HUES6 (cell line): Measurements from ENCODE around the gene ECT2.
"Not testable (repeated sequence)": the region's sequence is repeated elsewhere in the genome, so short reads cannot be mapped to it uniquely, and the experiment has no call there.

Experiments used
- H3K27ac ChIP-seq: 2 replicates; pipeline ENCODE4 v1.7.0; 2013; ENCODE audit warnings: low read depth, mild to moderate bottlenecking, low read length, inconsistent platforms
- H3K27me3 ChIP-seq: 2 replicates; pipeline ENCODE4 v1.6.1; 2013; ENCODE audit warnings: low read length; ENCODE audit not compliant: control insufficient read depth, insufficient read depth
- H3K36me3 ChIP-seq: 2 replicates; pipeline ENCODE4 v1.6.1; 2013; ENCODE audit warnings: low read length; ENCODE audit not compliant: control insufficient read depth, insufficient read depth
- H3K4me1 ChIP-seq: 2 replicates; pipeline ENCODE4 v1.6.1; 2013; ENCODE audit warnings: low read length; ENCODE audit not compliant: control insufficient read depth, insufficient read depth
- H3K4me3 ChIP-seq: 2 replicates; pipeline ENCODE4 v1.5.1; 2013; ENCODE audit warnings: low read depth, low read length
- H3K9ac ChIP-seq: one replicate; pipeline ENCODE4 v1.6.1; 2013; ENCODE audit warnings: mild to moderate bottlenecking, low read length
- H3K9me3 ChIP-seq: 2 replicates; pipeline ENCODE4 v1.6.1; 2013; ENCODE audit warnings: low read depth, low read length; ENCODE audit not compliant: control insufficient read depth, insufficient read depth

ECT2 gene

DNA sequence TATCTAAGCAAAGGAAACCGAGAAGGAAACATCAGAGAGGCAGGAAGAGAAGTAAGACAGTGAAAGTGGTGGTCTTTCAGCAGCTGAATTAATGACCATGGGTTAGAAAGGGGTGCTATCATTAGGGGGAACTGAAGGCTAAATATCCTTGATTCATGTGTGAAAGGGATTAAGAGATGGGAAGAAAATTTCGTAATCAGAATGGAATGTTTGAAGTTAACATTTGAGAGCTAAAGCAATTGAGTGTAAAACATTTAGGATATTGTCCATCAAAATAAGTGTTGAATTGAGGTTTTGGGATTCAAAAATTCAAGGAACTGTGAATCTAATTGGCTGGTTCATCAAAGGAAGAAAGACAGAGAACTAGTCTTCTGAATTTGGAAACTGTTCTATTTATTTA lies 4.1 kb upstream of the ECT2 start:
- no peaks in the 10 kb centered on the region for H3K27me3 ChIP-seq
- no peak overlapping the region for H3K9ac ChIP-seq
- no peak overlapping the region for H3K4me3 ChIP-seq
- peaks cover 14% of the 10 kb centered on the region for H3K4me1 ChIP-seq
- no peaks in the 10 kb centered on the region for H3K9me3 ChIP-seq
- no peaks in the 10 kb centered on the region for H3K36me3 ChIP-seq
- no peak overlapping the region for H3K27ac ChIP-seq

DNA sequence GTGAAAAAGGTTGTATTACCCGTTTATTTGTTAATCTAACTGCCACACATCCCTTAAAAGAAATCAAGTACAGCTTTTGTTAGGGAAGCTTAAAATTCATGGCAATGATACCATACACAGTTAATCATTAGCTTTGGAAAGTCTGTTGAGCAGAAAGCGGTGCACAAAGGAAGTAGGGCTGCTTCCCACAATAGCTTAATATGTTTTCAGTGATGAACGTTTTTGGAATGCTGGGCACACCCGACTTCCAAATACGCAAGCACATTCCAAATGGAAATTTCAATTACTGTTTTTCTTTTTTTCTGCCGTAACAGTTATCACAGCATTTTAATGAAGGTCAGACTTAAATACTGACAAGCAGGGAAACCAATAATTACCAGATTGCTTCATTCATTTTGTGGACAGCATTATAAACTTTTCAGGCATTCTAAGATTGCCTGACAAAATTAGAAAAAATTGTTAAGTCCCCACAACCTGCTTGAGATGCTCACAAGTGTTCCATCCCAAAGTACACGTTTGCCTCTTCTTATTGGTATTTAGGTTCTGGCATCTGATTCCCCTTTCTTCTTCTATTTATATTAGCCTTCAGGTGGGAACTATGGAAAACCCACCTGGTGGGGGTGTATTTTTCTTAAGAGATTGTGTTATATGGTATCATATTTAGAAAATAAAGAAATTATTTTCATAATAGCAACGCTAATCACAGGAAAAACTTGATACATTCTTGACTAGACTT lies 1.1 kb upstream of the ECT2 start:
- peaks cover 7% of the 10 kb centered on the region for H3K36me3 ChIP-seq
- H3K27me3 ChIP-seq, result no peaks in the 10 kb centered on the region
- no peaks in the 10 kb centered on the region for H3K9me3 ChIP-seq
- H3K4me3 ChIP-seq, result no peak overlapping the region; the same call in 1 of the 2 replicates
- H3K9ac ChIP-seq, result no peak overlapping the region
- peaks cover 19% of the 10 kb centered on the region for H3K4me1 ChIP-seq
- peak overlapping the region; percentile 81; the same call in 1 of the 2 replicates for H3K27ac ChIP-seq

DNA sequence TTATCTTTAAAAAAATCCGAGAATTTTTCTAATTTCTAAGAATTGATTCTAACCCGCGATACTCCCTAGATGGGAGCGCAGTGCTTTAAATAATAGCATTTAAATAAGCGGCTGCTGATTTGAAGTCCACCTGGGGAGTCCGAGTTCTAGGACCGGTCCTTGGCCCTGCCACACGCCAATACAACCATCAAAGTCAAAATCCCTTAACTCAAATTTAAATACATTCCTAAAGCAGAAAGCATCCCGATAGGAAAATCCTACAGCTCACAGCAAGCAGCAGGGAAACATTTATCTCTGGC lies 508 bp upstream of the ECT2 start:
- Histone ChIP-seq H3K9ac (peak overlapping the region; percentile 59), H3K9me3 (no peaks in the 10 kb centered on the region), H3K27ac (peak overlapping the region; percentile 81), H3K4me1 (peaks cover 23% of the 10 kb centered on the region), H3K36me3 (peaks cover 14% of the 10 kb centered on the region), H3K4me3 (peak overlapping the region; percentile 87), H3K27me3 (no peaks in the 10 kb centered on the region)

DNA sequence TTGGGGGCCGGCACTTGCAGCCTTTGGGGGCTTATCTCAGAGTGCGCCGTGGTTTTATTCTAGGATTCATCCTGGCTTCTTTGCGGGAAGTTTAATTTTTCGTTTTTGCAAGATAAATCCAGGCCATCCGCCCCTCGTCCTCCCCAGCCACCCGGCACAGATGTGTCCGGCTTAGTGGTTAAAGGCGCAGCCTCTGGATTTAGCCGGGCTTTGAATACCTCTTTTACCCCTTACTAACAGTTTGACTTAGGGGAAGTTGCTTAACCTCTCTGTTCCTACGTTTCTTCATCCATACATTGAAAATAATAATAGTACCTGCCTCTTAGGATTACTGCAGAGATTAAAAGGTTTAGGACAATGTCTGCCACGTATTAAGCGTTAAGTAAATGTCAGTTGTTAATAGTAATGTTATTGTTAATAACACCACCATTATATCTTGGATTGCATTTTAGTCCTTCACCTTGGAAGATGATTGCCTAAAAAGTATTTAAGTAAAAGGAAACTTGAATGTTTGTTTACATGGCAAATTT lies 714 bp downstream of the ECT2 start:
- Histone ChIP-seq H3K27ac (peak overlapping the region; percentile 96), H3K9me3 (no peaks in the 10 kb centered on the region), H3K36me3 (peaks cover 26% of the 10 kb centered on the region)

DNA sequence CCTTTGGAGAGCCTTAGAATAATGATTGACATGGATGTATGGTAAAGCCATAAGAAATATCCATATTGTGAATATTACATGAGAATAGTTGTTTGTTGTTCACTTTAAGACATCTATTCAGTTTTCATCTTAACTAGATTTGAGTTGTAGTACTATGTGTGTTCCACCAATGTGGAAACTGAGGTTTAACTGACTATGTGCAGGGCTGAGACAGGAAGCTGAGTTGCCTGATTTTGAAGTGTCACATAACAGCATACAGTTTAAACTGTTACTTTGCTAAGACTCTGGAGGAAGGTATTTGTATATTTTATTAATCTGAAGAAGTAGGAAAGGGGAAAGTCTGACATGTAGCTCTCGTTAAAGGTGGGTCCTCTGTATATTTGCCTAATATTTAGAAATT lies 2.1 kb downstream of the ECT2 start:
- H3K9me3 ChIP-seq, result no peaks in the 10 kb centered on the region
- H3K4me3 ChIP-seq, result 0 out of 2 replicates have a peak overlapping the region, but pooled peaks have one; percentile 13
- no peak overlapping the region for H3K27ac ChIP-seq
- no peaks in the 10 kb centered on the region for H3K27me3 ChIP-seq
- H3K36me3 ChIP-seq, result peaks cover 40% of the 10 kb centered on the region
- H3K4me1 ChIP-seq, result peaks cover 18% of the 10 kb centered on the region
- no peak overlapping the region for H3K9ac ChIP-seq

More for the DNA sequence above, 714 bp downstream of the ECT2 start:
- Histone ChIP-seq H3K9ac (peak overlapping the region; percentile 95), H3K4me1 (peaks cover 20% of the 10 kb centered on the region), H3K4me3 (peak overlapping the region; percentile 87), H3K27me3 (no peaks in the 10 kb centered on the region)

DNA sequence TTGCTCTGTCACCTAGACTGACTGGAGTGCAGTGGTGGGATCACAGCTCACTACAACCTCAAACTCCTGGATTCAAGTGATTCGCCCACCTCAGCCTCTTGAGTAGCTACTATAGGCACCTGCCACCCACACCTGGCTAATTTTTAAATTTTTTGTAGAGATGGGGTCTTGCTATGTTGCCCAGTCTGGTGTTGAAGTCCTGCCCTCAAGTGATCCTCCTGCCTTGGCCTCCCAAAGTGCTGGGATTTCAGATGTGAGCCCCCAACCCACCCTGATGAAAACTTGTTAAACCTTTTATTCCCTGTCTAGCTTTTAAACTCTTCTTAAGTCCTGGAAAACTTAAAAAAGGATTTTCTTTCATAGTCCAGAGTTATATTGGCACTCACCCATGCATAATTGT lies 2.6 kb downstream of the ECT2 start:
- Histone ChIP-seq H3K36me3 (peaks cover 45% of the 10 kb centered on the region), H3K27me3 (no peaks in the 10 kb centered on the region), H3K9me3 (no peaks in the 10 kb centered on the region), H3K4me1 (peaks cover 18% of the 10 kb centered on the region), H3K27ac (no peak overlapping the region), H3K9ac (no peak overlapping the region), H3K4me3 (no peak overlapping the region)

DNA sequence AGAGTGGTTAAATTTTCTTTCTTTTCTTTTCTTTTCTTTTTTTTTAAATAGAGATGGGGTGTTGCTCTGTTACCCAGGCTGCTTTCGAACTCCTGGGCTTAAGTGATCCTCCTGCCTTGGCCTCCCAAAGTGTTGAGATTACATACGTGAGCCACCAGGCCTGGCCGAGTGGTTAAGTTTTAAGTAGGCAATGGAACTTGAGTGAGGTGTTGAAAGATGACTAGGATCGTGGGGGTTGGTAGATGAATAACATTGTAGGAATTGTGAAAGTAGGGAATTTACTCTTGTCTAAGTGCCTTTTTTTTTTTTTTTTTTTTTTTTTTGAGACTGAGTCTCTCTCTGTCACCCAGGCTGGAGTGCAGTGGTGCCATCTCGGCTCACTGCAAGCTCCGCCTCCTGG lies 9.9 kb downstream of the ECT2 start:
- H3K9ac ChIP-seq, H3K27ac ChIP-seq, H3K4me3 ChIP-seq, H3K9me3 ChIP-seq, H3K4me1 ChIP-seq, H3K27me3 ChIP-seq: not testable (repeated sequence)
- H3K36me3 ChIP-seq, result peaks cover 95% of the 10 kb centered on the region

DNA sequence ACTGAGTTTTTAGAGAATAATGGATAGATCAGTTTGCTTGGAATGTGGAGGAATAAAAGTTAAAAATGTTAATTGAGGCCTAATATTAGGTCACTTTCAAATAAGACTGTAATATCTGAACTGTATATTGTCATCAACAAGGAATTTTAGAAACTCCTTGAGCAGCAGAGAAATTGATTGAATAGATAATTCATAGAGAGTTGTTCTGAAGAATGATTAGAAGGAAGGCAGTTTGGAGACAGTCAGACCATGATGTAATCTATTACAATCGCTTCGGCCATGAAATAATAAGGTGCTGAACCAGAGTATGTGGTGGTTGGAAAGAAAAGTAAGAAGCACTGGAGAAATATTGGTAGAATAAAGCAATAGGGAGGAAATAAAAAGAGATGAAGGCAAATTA lies 15.7 kb downstream of the ECT2 start:
- H3K4me1 ChIP-seq, result no peaks in the 10 kb centered on the region
- no peak overlapping the region for H3K4me3 ChIP-seq
- H3K36me3 ChIP-seq, result peaks cover 98% of the 10 kb centered on the region
- no peak overlapping the region for H3K27ac ChIP-seq
- H3K27me3 ChIP-seq, result no peaks in the 10 kb centered on the region
- no peaks in the 10 kb centered on the region for H3K9me3 ChIP-seq
- no peak overlapping the region for H3K9ac ChIP-seq

DNA sequence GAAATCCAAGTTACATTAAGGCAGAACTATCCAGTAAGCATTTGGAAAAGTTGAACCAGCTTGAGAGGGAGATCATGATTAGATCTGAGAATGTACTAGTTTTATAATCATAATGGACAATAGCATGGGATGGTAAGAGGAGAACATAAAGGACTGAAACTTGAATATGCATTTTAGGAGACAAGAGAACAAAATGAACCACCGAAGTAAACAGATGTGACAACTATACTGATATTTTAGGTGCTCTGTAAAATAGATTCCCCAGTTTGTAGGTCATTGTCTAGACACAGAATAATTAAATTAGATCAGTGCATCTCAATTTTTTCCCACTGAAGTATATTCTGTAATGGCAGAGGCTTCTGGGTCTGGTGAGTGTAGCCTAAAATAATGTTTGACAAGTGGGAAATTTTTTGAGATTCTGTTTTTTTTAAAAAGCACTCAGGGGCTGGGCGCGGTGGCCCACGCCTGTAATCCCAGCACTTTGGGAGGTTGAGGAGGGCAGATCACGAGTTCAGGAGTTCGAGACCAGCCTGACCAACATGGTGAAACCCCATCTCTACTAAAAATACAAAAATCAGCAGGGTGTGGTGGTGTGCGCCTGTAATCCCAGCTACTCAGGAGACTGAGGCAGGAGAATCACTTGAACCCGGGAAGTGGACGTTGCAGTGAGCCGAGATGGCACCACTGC lies 16.3 kb downstream of the ECT2 start:
- H3K9me3 ChIP-seq, result no peaks in the 10 kb centered on the region
- H3K27me3 ChIP-seq, result no peaks in the 10 kb centered on the region
- no peak overlapping the region for H3K4me3 ChIP-seq
- no peak overlapping the region for H3K27ac ChIP-seq
- no peak overlapping the region for H3K9ac ChIP-seq
- H3K4me1 ChIP-seq, result no peaks in the 10 kb centered on the region
- peaks cover 99% of the 10 kb centered on the region for H3K36me3 ChIP-seq

DNA sequence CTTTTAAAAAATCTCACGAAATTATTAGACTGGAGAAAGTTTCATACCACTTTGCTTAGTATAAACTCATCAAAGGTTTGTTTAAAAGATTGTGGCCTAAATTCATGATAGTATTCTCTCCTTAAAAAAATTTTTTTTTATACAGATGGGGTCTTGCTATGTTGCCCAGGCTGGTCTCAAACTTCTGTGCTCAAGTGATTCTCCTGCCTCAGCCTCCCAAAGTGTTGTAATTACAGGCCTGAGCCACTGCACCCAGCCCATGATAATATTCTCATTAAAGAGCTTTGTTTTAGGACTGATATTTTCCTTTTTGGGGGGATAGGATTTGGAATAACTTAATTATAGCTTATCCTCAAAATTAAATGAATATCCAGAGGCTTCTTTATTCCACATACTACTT lies 19.9 kb downstream of the ECT2 start:
- H3K27me3 ChIP-seq, result no peaks in the 10 kb centered on the region
- H3K36me3 ChIP-seq, result peaks cover 99% of the 10 kb centered on the region
- no peak overlapping the region for H3K4me3 ChIP-seq
- H3K9ac ChIP-seq, result no peak overlapping the region
- no peaks in the 10 kb centered on the region for H3K9me3 ChIP-seq
- H3K27ac ChIP-seq, result no peak overlapping the region
- no peaks in the 10 kb centered on the region for H3K4me1 ChIP-seq

DNA sequence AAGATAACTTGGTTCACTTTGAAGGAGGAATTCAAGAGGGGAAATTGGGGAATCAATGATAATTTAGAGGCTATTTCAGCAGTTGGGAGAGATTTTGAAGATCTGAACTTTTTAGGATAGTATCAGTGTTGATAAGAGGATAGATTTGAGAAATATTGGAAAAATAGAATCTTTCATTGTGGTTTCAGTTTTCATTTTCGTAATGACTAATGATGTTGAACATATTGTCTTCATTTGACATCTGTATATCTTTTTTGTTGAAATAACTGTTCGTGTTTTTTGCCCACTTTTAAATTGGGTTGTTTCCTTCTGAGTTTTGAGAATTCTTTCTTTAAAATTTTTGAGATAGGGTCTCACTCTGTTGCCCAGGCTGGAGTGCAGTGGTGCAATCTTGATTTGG lies 21.1 kb downstream of the ECT2 start:
- H3K9ac ChIP-seq, result no peak overlapping the region
- H3K4me3 ChIP-seq, result no peak overlapping the region
- H3K9me3 ChIP-seq, result no peaks in the 10 kb centered on the region
- no peaks in the 10 kb centered on the region for H3K27me3 ChIP-seq
- no peak overlapping the region for H3K27ac ChIP-seq
- peaks cover 99% of the 10 kb centered on the region for H3K36me3 ChIP-seq
- no peaks in the 10 kb centered on the region for H3K4me1 ChIP-seq
